Transverse colon (tissue), 4 donors: ENCODE measurements around the gene SPDYC. TPM values are rescaled to one million over a fixed set of nuclear protein-coding genes. Genes with fewer than 3 reads are reported as not detected.

Experiments
- DNase-seq: peaks from one replicate; pipeline ENCODE4 v3.0.0-alpha.2; 2019
- H3K27ac ChIP-seq, 4 donors: fragments of 200-600 bp; sonication (generic); 2 replicates each; pipeline ENCODE4 v1.5.1; 2016 to 2018; ENCODE audit warnings: inconsistent platforms in 4 of 4
- H3K27me3 ChIP-seq: fragments of 200-600 bp; sonication (generic); 2 replicates; pipeline ENCODE4 v1.5.1; 2017; ENCODE audit warnings: inconsistent platforms
- H3K36me3 ChIP-seq, 4 donors: fragments of 200-600 bp; sonication (generic); 2 replicates each; pipeline ENCODE4 v1.5.1; 2017 to 2019; ENCODE audit warnings: inconsistent platforms in 4 of 4
- H3K4me1 ChIP-seq, 4 donors: fragments of 200-600 bp; sonication (generic); 2 replicates each; pipeline ENCODE4 v1.5.1; 2017 to 2020; ENCODE audit warnings: inconsistent platforms in 4 of 4
- H3K4me3 ChIP-seq, 4 donors: fragments of 200-600 bp; sonication (generic); 1 replicate in 1 of 4; 2 replicates in 3 of 4; pipeline versions ENCODE4 v1.5.1 to v1.6.1; 2017 to 2019; ENCODE audit warnings: inconsistent platforms in 4 of 4
- H3K9me3 ChIP-seq, 2 donors: fragments of 200-600 bp; sonication (generic); 2 replicates each; pipeline ENCODE4 v1.5.1; 2017 to 2019; ENCODE audit warnings: inconsistent platforms in 2 of 2
- EP300 ChIP-seq: sonication (generic); formaldehyde crosslinking; IDR thresholded peaks from one replicate; pipeline ENCODE4 v1.6.1; 2017; ENCODE audit warnings: antibody characterized with exemption, low read depth
- POLR2A ChIP-seq: fragments of 450-650 bp; IDR thresholded peaks from one replicate; pipeline ENCODE4 v1.6.1; 2016; ENCODE audit warnings: antibody characterized with exemption, mild to moderate bottlenecking, moderate library complexity
- POLR2AphosphoS5 ChIP-seq, 3 donors: sonication (generic); formaldehyde crosslinking; IDR thresholded peaks; one replicate each; pipeline ENCODE4 v1.6.1; 2016; ENCODE audit warnings: antibody characterized with exemption in 3 of 3
- WGBS, 2 donors: methylation state at CpG; one replicate each; pipeline ENCODE4 v1.1.5; 2018; ENCODE audit warnings: low coverage in 1 of 2; 5-methylcytosine and 5-hydroxymethylcytosine counted together
- in situ Hi-C, 4 donors: fragments of 200-750 bp; cut with MboI; loops; one replicate each; pipeline versions ENCODE4 v1.15.0 to v1.15.1; 2017; ENCODE audit warnings: low sequenced_read_pairs in 3 of 4, low pct_ligation_motif_present in 1 of 4, low pct_unique_long_range_greater_than_20kb in 1 of 4
- intact Hi-C: fragments of 100-400 bp; cut with DNase I; formaldehyde crosslinking; loops from one replicate; pipeline ENCODE4 v1.15.1; 2023; ENCODE audit warnings: low total_unique reads
- total RNA-seq, 4 donors: library from RNA; depleted of rRNA; stranded (reverse); fragments of >200 nt; gene quantifications; one replicate each; pipeline ENCODE4 v1.1.0, GENCODE V29; 2016
- TF ChIP-seq, protein P1 (sequence below), 5 experiments: fragments of 200-600 bp in 3 of 5; fragments of 450-650 bp in 2 of 5; sonication (generic) in 3 of 5; IDR thresholded peaks; 1 replicate in 2 of 5; 2 replicates in 3 of 5; pipeline ENCODE4 v1.5.1; 2016 to 2017; ENCODE audit warnings: antibody characterized with exemption in 5 of 5, inconsistent platforms in 3 of 5, mild to moderate bottlenecking in 2 of 5, moderate library complexity in 1 of 5

The SPDYC gene
- total RNA-seq, 4 donors from 2014 or later = not detected

DNA sequence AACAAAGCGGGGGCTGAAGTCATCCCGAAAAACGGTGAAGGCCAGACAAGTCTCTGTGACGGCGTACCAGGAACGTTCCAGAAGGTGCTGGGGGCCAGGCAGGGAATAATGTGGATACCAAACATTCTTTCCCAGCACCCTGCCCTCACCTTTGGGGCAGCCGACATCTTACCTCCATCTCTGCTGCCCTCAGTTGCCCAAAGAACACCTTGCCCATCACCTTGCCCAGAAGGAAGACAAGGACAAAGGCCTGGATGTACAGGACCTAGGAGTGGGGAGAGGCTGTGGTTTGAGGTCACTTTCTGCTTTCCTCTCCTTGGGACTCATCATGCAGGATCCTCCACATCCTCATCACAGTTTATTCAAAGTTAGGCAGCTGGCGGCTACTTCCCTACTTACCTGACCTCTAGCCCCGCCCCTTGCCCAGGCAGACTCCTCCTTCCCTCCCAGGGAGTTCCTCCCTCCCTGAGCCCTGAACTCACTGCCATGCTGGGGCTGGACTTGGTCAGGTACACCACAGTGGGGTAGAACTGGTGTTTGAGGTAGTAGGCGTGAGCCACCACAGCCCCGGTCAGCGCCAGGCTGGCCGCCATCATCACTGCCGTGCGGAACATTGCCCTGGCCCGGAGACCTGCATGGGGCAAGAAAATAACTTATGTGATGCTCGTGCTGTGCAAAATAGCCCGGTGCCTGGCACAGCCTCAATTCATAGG lies 36.9 kb upstream of the SPDYC start:
- peaks cover 17 to 39% (median 31%) of the 10 kb centered on the region in 4 donors for H3K4me1 ChIP-seq
- intact Hi-C loops = no loop called here
- WGBS, 2 donors = 32% methylated on average over 18 of the region's 18 CpGs; no CpG with 5 or more reads in 1 of the 2 donors
- H3K27me3 ChIP-seq = no peaks in the 10 kb centered on the region
- peak overlapping the region; percentile 94 to 97 (median 95) for H3K27ac ChIP-seq
- in situ Hi-C loops = loop anchor here in 1 of 4 donors (10.0 kb wide), 1 partner anchor 52 kb away; the partner anchor contains the start of gene CAPN1
- H3K4me3 ChIP-seq = peak overlapping the region; percentile 73 to 82 (median 78)
- TF ChIP-seq, protein P1, sequence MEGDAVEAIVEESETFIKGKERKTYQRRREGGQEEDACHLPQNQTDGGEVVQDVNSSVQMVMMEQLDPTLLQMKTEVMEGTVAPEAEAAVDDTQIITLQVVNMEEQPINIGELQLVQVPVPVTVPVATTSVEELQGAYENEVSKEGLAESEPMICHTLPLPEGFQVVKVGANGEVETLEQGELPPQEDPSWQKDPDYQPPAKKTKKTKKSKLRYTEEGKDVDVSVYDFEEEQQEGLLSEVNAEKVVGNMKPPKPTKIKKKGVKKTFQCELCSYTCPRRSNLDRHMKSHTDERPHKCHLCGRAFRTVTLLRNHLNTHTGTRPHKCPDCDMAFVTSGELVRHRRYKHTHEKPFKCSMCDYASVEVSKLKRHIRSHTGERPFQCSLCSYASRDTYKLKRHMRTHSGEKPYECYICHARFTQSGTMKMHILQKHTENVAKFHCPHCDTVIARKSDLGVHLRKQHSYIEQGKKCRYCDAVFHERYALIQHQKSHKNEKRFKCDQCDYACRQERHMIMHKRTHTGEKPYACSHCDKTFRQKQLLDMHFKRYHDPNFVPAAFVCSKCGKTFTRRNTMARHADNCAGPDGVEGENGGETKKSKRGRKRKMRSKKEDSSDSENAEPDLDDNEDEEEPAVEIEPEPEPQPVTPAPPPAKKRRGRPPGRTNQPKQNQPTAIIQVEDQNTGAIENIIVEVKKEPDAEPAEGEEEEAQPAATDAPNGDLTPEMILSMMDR (IDR thresholded peaks at IDR 0.05) = no peak
- TF ChIP-seq POLR2AphosphoS5 (IDR thresholded peaks at IDR 0.05) (peak; percentile 51 to 76 (median 64)), POLR2A (peak; percentile 15), EP300 (no peak)
- peaks cover 0 to 41% (median 21%) of the 10 kb centered on the region in 4 donors for H3K36me3 ChIP-seq
- H3K9me3 ChIP-seq = no peaks in the 10 kb centered on the region
- DNase-seq = peak; percentile 92

DNA sequence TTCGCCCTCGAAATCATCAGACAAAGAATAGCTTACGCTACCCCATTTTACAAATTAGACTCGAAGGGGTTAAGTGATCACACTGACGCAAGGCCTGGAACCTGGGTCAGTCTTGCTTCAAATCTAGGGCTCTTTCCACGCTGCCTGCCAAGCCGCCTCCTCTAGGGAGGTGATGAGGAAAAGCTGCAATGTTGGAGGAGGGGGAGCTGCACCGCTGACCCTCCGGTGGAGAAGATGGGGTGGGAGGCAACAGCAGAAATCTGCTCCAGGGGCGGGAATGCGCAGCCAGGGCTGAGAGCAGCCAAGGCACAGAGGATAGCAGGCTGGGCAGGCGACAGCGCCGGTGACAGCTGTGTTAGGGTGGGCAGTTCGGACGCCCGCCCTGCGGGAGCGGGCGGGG lies 36.3 kb upstream of the SPDYC start:
- H3K27me3 ChIP-seq = no peaks in the 10 kb centered on the region
- H3K4me3 ChIP-seq = peak overlapping the region; percentile 73 to 82 (median 78)
- 1% methylated on average over 20 of the region's 20 CpGs; no CpG with 5 or more reads in 1 of the 2 donors for WGBS, 2 donors
- TF ChIP-seq, protein P1 (IDR thresholded peaks at IDR 0.05) = no peak
- TF ChIP-seq POLR2A (no peak), POLR2AphosphoS5 (IDR thresholded peaks at IDR 0.05) (no peak), EP300 (no peak)
- no peak for DNase-seq
- peaks cover 0 to 35% (median 18%) of the 10 kb centered on the region in 4 donors for H3K36me3 ChIP-seq
- in situ Hi-C loops = loop anchor here in 1 of 4 donors (10.0 kb wide), 1 partner anchor 51 kb away; the partner anchor contains the start of gene CAPN1
- H3K9me3 ChIP-seq = no peaks in the 10 kb centered on the region
- peaks cover 17 to 39% (median 31%) of the 10 kb centered on the region in 4 donors for H3K4me1 ChIP-seq
- peak overlapping the region; percentile 94 to 97 (median 95) for H3K27ac ChIP-seq
- intact Hi-C loops = no loop called here

DNA sequence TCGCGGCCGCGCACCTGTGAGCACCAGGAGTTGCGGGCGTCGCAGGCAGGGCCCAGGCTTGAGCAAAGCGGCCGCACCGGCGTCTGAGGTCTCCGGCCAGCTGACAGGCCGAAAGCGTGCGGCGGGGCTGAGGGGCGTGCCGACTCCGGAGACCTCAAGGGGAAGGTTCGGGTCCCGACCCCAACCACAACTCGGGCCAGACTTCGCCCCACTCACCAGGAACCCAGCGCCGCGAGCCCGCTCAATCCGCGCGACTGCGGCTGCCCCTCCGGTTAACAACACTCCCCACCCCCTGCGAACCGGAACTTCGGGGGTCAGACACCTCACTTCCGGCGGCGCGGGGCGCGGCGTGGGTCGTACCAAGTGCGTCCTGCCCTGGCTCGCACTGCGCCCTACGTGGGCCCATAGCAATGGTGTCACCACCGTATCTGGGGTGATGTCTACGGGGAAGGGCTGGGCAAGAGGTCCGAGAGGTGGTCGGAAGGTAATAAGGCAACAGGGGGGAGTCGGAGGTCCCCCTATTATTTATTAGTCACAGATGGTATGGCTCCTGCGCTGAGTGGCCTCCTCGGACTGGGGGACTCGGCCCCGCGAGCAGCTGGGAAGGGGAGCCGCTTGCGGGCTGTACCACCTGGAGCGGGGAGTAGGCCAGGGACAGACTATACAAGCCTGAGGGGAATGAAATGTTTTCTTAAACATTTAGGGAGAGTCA lies 35.6 kb upstream of the SPDYC start, which contains the start of gene SYVN1:
SYVN1 (minus strand) TSS at position 280 of the 712 bp plus-strand sequence. CDS start 918 bp downstream, outside the sequence.
- in situ Hi-C loops (loop anchor here in 1 of 4 donors (10.0 kb wide), 1 partner anchor 50 kb away; the partner anchor contains the start of gene CAPN1), intact Hi-C loops (no loop called here)
- Histone ChIP-seq H3K36me3 (peaks cover 0 to 28% (median 15%) of the 10 kb centered on the region in 4 donors), H3K9me3 (no peaks in the 10 kb centered on the region), H3K4me1 (peaks cover 17 to 39% (median 31%) of the 10 kb centered on the region in 4 donors), H3K27ac (peak within 1 kb of the TSS; percentile 94 to 97 (median 95)), H3K27me3 (no peaks in the 10 kb centered on the region), H3K4me3 (peak within 1 kb of the TSS; percentile 73 to 82 (median 78))
- TF ChIP-seq POLR2AphosphoS5 (IDR thresholded peaks at IDR 0.05) (peak; percentile 99 to 100 (median 99)), POLR2A (peak; percentile 99), EP300 (no peak)
- TF ChIP-seq, protein P1 (IDR thresholded peaks at IDR 0.05) = peak in 1 of 5 experiments; percentile 9
- peak; percentile 95 for DNase-seq
- WGBS, 2 donors = 0% methylated on average over 49 of the region's 60 CpGs; no CpG with 5 or more reads in 1 of the 2 donors
